NCI-H526 treated with DMSO at 0.1 percent for 48 hours (cell line): ENCODE data around the gene TNS3.

Experiments used
- DNase-seq: peaks from one replicate; lab custom pipeline; 2025; lab: John Stamatoyannopoulos, UW

TNS3 gene

GRCh38 chr7:47226696-47227095 is 355.2 kb downstream of the TNS3 start:
- no peak for DNase-seq

GRCh38 chr7:47225387-47226131 is 356.4 kb downstream of the TNS3 start:
- DNase-seq, result no peak
